KOPT-K1 (cell line): ENCODE results near the gene TMC4.
"Not testable (repeated sequence)": the region's sequence is repeated elsewhere in the genome, so short reads cannot be mapped to it uniquely, and the experiment has no call there.

Experiments
- H3K27ac ChIP-seq: fragments of 200-600 bp; sonication (generic); 2 replicates; pipeline ENCODE4 v1.5.1; 2016; ENCODE audit warnings: antibody characterized with exemption, mild to moderate bottlenecking, low read depth, low read length; ENCODE audit not compliant: poor library complexity, severe bottlenecking
- H3K36me3 ChIP-seq: fragments of 200-600 bp; sonication (generic); 2 replicates; pipeline ENCODE4 v1.5.1; 2017; ENCODE audit warnings: antibody characterized with exemption, mild to moderate bottlenecking, low read length, moderate library complexity; ENCODE audit not compliant: insufficient read depth
- H3K9me3 ChIP-seq: fragments of 200-600 bp; sonication (generic); 2 replicates; pipeline ENCODE4 v1.5.1; 2017; ENCODE audit warnings: antibody characterized with exemption, low read length, mild to moderate bottlenecking; ENCODE audit not compliant: insufficient read depth, poor library complexity, severe bottlenecking

The TMC4 gene, protein sequence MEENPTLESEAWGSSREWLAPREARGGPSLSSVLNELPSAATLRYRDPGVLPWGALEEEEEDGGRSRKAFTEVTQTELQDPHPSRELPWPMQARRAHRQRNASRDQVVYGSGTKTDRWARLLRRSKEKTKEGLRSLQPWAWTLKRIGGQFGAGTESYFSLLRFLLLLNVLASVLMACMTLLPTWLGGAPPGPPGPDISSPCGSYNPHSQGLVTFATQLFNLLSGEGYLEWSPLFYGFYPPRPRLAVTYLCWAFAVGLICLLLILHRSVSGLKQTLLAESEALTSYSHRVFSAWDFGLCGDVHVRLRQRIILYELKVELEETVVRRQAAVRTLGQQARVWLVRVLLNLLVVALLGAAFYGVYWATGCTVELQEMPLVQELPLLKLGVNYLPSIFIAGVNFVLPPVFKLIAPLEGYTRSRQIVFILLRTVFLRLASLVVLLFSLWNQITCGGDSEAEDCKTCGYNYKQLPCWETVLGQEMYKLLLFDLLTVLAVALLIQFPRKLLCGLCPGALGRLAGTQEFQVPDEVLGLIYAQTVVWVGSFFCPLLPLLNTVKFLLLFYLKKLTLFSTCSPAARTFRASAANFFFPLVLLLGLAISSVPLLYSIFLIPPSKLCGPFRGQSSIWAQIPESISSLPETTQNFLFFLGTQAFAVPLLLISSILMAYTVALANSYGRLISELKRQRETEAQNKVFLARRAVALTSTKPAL

GRCh38 chr19:54172471-54173358 is at the start of gene TMC4:
TSS of gene TMC4 (minus strand) at chr19:54173160. CDS start at chr19:54173117, 43 bp downstream.
- no peaks in the 10 kb centered on the region for H3K9me3 ChIP-seq
- no peak within 1 kb of the TSS for H3K27ac ChIP-seq

GRCh38 chr19:54221947-54222346 is 49.0 kb upstream of the TMC4 start:
- H3K9me3 ChIP-seq, H3K27ac ChIP-seq, H3K36me3 ChIP-seq: not testable (repeated sequence)

More at GRCh38 chr19:54172471-54173358, at the start of gene TMC4:
- H3K36me3 ChIP-seq: peaks cover 9% of the 10 kb centered on the region; the same call in 1 of the 2 replicates

GRCh38 chr19:54219702-54220101 is 46.7 kb upstream of the TMC4 start:
- not testable (repeated sequence) for H3K27ac ChIP-seq, H3K36me3 ChIP-seq, H3K9me3 ChIP-seq

- Histone ChIP-seq H3K36me3 (no peaks in the 10 kb centered on the region), H3K9me3 (no peaks in the 10 kb centered on the region), H3K27ac (no peak overlapping the region)
Observed at GRCh38 chr19:54218960-54219661, 46.2 kb upstream of the TMC4 start.

GRCh38 chr19:54218259-54218658 is 45.3 kb upstream of the TMC4 start:
- Histone ChIP-seq H3K36me3 (no peaks in the 10 kb centered on the region), H3K9me3 (no peaks in the 10 kb centered on the region), H3K27ac (no peak overlapping the region)

GRCh38 chr19:54217517-54218247 is 44.7 kb upstream of the TMC4 start:
- not testable (repeated sequence) for H3K27ac ChIP-seq, H3K9me3 ChIP-seq, H3K36me3 ChIP-seq

DNA sequence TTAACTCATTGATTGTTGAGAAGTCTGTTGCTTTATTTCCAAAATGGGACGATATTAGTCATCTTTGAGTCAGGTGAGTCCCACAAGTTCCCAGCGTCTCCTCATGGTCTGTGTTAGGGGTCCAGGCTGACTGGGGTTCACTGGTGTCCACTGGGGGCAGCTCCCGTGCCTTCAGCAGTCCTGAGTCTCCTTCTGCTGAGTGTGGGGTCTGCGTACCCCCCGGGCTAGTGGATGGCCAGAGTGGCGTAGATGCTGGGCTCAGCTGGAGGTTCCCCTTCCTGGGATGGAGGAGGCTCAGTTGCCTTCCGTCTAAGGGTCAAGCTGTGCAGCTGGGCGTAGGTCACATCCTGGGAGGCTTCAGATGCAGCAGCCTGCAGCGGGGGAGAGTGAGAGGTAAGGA is 43.9 kb upstream of the TMC4 start:
- no peaks in the 10 kb centered on the region for H3K9me3 ChIP-seq
- H3K36me3 ChIP-seq: no peaks in the 10 kb centered on the region
- H3K27ac ChIP-seq: no peak overlapping the region

- H3K9me3 ChIP-seq, H3K36me3 ChIP-seq, H3K27ac ChIP-seq: not testable (repeated sequence)
Observed at GRCh38 chr19:54214734-54215133, 41.8 kb upstream of the TMC4 start.

DNA sequence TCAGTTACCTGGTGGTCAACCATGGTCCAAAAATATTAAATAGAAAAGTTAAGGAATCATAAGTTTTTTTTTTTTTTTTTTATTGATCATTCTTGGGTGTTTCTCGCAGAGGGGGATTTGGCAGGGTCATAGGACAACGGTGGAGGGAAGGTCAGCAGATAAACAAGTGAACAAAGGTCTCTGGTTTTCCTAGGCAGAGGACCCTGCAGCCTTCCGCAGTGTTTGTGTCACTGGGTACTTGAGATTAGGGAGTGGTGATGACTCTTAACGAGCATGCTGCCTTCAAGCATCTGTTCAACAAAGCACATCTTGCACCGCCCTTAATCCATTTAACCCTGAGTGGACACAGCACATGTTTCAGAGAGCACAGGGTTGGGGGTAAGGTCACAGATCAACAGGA is 41.3 kb upstream of the TMC4 start:
- not testable (repeated sequence) for H3K27ac ChIP-seq

DNA sequence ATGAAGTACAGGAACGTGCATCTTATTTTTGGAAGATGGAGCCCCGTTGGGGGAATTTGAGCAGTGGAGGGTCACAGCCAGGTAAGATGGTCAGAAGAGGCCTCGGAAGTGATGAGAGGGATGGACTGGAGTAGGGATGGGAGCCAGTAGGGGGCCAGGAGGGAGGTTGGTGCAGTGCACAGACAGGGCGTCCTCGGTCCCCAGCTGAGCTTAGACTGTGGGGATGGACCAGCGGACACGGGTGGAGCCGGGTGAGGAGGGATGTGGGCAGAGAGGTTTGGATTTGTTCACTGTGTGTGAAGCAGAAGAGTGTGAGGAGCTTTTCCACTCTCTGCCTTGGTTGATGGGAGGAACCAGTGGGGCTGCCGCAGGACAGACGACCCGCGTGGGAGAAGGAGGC is 38.3 kb upstream of the TMC4 start:
- no peak overlapping the region for H3K27ac ChIP-seq
- no peaks in the 10 kb centered on the region for H3K9me3 ChIP-seq
- peaks cover 31% of the 10 kb centered on the region for H3K36me3 ChIP-seq

More for the DNA sequence above, 41.3 kb upstream of the TMC4 start:
- not testable (repeated sequence) for H3K9me3 ChIP-seq, H3K36me3 ChIP-seq

DNA sequence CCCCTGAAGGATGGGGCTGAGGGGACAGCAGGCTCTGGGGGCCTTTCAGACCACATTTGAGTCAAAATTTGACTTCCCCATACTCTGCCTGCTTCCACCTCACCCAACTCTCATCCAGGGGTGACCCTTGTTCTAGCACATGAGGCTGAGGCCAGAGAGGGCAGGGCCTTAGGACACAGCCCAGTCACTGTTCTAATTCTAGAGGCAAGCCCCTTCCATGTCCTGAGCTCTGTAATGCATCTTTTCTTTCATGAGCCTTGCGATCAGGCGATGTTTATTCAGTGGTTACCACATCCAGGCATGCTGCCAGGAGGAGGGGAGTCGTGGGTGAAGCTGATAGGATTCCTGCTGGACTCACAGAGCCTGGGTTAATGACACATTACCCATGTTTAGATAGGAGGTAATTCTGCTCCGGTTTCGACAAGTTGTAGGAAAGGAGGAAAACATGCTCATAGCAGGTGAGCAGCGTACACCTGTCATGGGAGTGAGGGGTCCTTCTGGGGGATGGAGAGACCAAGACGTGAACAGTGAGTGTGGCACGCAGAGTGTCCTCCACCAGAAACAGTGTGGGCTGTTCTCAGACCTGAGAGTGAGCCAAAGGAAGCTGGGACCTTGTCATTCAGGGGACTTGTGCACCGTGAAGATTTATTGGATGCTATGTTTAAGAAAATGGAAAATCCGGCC is 37.0 kb upstream of the TMC4 start:
- Histone ChIP-seq H3K27ac (no peak overlapping the region), H3K36me3 (peaks cover 44% of the 10 kb centered on the region), H3K9me3 (no peaks in the 10 kb centered on the region)

- Histone ChIP-seq H3K36me3 (peaks cover 51% of the 10 kb centered on the region), H3K27ac (no peak overlapping the region), H3K9me3 (no peaks in the 10 kb centered on the region)
Observed at GRCh38 chr19:54209058-54209810, 36.3 kb upstream of the TMC4 start.

- no peak overlapping the region for H3K27ac ChIP-seq
Observed at GRCh38 chr19:54208784-54209057, 35.8 kb upstream of the TMC4 start.

More at GRCh38 chr19:54208784-54209057, 35.8 kb upstream of the TMC4 start:
- H3K36me3 ChIP-seq: peaks cover 56% of the 10 kb centered on the region
- no peaks in the 10 kb centered on the region for H3K9me3 ChIP-seq
